Activated T-cell treated with anti-CD3 and anti-CD28 coated beads for 4 hours (primary cell): ENCODE measurements around the gene CAMTA1.
"Not testable (repeated sequence)": the region's sequence is repeated elsewhere in the genome, so short reads cannot be mapped to it uniquely, and the experiment has no call there.

Experiments used
- DNase-seq: peaks from one replicate; pipeline ENCODE4 v3.0.0-alpha.2; 2020

Gene CAMTA1

GRCh38 chr1:6912518-6912917 lies 127.3 kb downstream of the CAMTA1 start:
- DNase-seq, result no peak

GRCh38 chr1:6913086-6913485 lies 127.8 kb downstream of the CAMTA1 start:
- DNase-seq, result no peak

DNA sequence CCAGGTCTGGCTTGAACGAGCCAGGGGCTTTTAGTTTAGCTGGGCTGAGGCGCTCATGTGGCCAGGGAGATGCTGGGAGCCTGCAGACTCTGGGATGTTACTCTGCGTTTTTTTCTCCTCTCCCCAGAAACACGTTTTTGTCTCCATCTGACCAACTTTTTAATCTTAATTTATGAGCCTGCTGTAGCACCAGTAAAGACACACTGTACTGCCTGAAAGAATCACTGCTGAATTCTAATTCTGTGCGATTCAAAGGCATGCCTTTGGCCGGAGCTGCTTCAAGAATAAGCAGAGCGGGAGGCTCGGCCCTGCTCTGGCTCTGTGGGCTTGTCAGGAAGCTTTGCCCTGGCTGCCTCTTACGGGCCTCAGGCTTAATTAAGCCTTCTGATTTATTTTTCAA lies 129.5 kb downstream of the CAMTA1 start:
- no peak for DNase-seq

- DNase-seq, result no peak
Observed at GRCh38 chr1:6915999-6916565, 130.8 kb downstream of the CAMTA1 start.

DNA sequence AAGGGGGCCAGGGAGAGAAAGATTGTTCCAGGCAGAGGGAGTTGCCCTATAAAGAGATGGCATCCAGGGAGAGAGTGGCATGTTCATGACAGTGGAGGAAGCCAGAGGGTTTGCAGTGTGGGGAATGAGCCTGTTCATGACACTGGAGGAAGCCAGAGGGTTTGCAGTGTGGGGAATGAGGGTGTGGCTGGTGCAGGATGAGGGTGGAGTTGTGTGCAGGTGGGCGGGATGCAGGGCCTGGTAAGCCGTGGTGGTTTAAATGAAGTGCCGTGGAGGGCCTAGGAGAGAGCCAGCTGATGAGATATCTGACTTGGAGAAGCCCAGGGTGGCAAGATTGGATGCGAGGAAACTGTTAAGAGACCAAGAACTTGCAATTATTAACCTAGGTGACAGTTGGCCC lies 131.8 kb downstream of the CAMTA1 start:
- no peak for DNase-seq

- no peak for DNase-seq
Observed at GRCh38 chr1:6918186-6918924, 133.1 kb downstream of the CAMTA1 start.

- DNase-seq, result no peak
Observed at GRCh38 chr1:6918925-6919511, 133.8 kb downstream of the CAMTA1 start.

- DNase-seq, result not testable (repeated sequence)
Observed at GRCh38 chr1:6921506-6921905, 136.3 kb downstream of the CAMTA1 start.

GRCh38 chr1:6922096-6922931 lies 137.1 kb downstream of the CAMTA1 start:
- DNase-seq, result no peak

- DNase-seq, result no peak
Observed at GRCh38 chr1:6923012-6923411, 137.8 kb downstream of the CAMTA1 start.

DNA sequence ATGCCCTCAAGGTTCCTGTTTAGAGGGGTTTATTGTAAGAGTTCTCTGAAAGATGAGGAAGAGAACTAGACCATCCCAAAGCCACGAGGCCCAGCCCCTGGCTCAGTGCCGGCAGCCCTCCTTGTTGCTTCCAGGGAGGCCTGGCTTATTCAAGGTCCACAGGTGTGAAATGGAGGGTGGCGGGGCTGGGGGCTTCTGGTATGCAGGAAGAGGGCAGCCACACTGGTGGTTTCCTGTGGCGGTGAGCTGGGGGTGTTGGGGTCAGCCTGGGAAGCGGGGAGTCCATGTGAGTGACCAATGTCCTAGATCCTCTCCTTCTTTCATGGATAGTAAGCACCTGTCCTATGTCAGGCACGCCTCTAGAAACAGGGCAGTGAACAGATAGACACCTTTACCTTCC lies 138.2 kb downstream of the CAMTA1 start:
- DNase-seq, result no peak

- DNase-seq, result no peak
Observed at GRCh38 chr1:6923955-6924881, 139.0 kb downstream of the CAMTA1 start.

GRCh38 chr1:6924891-6925290 lies 139.6 kb downstream of the CAMTA1 start:
- DNase-seq, result no peak

DNA sequence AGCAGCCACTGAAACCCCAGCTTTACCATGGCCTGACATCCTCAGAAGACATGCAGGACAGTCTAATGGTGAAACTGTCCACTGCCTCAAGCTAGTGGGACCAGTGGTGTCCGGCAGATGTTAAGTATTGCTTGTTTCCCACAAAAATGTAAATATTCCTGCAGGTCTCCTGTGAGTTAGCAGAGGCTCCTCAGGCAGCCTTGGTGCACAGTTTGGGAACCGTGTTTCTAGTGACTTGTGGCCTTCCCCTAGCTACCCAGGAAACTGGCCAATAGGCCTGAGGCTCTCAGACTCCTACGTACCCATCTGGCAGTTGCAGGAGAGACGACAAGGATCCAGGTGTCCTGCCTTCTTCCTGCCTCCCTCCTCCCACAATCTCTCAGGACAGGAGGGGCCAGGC lies 142.4 kb downstream of the CAMTA1 start:
- DNase-seq, result no peak

DNA sequence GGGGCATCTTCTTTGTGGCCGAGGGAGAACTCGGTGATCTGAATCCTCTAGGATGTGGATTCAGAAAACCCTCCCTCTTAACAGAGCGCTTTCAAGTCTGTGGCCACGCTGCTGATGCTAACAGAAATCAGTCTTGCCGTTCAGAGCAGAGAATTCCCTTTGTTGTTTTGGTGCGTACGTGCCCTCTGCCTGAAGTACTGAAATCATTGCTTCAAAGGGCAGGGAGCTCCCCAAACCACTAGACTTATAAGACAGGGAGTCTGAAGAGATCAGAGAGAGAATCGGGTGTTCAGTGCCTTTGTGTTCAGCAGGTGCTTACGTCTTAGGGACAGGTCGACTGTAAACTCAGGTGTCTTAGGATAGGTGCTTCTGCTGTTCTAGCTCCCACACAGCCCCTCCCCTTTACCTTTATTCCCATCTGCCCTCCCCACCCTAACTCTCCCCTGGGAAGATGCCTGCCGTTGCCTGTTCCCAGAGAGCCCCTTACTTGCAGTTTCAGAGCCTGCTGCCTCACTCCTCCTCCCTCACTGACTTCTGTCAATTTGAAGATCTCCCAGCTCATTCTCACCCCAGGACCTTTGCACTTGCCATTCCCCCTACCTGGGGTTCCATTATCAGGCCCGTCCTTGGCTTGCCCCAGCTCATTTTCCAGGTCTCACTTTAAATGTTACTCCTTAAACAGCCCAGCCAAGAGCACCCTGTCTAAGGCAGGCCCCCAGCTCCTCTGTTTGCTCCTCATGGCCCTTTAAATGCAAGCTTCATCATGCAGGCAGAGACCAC lies 143.0 kb downstream of the CAMTA1 start:
- no peak for DNase-seq

DNA sequence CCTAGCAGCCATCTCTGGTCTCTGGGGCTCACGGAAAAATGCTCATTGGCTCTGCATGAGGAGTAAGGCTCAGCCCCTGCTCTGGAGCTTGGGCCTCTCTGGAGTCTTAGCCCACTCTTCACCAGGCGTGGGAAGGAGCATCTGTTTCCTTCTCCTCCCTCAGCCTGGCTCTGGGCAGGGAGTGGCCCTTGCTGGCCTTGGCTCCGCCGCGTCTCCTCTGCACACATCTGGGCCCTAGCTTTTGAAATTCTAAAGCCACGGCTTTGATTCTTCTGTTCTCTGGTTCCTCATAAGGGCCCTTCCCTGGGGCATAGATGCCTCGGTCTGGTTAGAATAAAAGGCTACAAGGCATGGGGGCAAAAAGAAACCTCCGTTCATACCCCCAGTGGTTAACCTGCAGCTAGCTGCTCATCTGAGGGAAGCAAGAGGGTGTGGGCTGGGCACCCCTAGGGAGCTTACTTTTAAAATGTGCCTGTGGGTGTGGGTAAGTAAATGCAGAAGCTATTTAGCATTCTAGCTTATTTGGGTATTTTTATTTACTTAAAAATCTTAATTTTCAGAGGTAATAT lies 145.6 kb downstream of the CAMTA1 start:
- no peak for DNase-seq

DNA sequence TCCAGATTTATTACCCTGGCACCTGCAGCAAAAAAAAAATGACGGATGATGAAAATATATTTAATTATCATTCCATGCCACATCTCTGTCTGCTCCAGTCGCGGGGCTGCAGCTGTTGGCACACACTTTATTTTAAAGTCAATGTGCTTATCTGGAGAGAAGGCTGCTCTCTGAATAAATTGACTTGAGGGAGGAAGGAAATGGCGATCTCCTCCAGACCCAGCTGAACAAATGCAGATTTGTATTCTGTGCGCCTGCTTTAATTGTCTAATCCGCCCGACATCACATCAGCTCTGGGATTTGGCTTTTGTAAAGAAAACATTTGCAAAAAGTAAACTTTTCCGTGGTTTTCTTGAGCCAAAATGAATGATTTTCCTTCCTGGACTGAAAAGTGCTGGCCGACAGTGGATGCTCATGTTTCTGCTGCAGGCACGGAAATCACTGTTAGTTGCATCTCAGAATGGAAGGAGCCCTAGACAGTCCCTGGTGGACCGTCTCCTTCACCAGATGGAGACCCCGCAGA lies 150.2 kb downstream of the CAMTA1 start:
- DNase-seq, result no peak

DNA sequence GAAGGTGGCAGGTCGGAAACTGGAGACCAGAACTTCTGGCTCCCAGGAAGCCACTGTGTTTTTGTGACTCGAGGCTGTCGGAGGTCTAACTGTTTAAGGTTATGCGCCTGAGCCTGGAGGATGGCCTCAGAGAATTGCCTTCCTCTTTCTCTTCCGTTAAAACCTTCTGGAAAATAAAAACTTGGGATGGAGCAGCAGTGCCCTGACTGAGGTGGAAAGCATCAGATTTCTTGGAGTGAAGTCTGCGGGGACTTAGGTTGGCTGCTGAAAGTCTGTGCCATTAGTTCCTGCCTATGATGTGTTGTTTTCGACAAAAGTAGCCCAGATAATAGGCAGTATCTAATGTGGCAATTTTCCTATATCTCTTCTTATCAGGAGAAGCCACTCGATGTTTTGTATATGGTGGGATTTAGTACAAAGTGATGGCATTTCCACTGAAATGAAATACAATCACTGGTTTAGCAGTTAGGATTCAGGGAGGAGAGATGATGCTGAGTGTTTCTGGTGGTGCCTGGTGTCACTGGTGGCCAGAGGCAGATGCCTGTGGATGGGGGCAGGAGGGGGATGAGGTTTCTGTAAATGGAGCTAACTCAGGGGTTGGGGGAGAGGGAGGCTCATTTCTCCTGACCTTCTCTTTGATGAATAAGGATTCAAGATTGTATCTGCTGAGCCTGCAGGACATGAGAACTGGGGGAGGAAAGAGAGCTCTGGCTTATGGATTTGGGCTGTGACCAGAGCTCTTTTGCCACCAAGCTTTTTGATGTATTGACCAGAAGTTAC lies 150.8 kb downstream of the CAMTA1 start:
- DNase-seq, result no peak

- DNase-seq, result no peak
Observed at GRCh38 chr1:6937048-6937447, 151.8 kb downstream of the CAMTA1 start.

- no peak for DNase-seq
Observed at GRCh38 chr1:6939363-6939762, 154.1 kb downstream of the CAMTA1 start.
